ENCODE results near the gene GABBR1.
A peak's percentile ranks its signal among the peaks of the same experiment; 100 is the strongest.

The GABBR1 gene

DNA sequence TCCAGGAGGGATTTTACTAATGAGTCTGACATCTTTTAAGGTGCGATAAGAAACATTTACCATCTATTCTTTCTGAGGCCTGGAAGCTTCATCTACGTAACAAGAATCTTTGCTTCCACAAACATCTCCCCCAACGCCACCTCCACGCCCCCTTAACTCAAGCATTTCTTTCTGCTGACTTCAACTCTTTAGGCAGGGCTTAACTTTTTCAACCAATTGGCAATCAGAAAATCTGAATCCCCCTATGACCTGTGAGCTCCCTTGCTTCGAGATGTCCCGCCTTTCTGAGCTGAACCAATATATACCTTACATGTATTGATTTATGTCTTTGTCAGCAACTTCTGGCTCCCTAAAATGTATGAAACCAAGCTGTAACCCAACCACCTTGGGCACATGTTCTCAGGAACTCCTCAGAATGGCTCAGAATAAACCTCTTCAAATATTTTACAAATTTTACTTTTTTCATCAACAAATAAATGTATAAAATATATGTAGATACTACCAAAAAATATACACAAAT lies 36.5 kb downstream of the GABBR1 start:
- Histone ChIP-seq H3K4me1 (peaks cover 5% of the 10 kb centered on the region; the same call in 1 of the 2 replicates), H3K27me3 (ENCODE audit: low read depth) (0 out of 2 replicates have a peak, but pooled peaks cover 2% of the 10 kb centered on the region), H3K9me3 (no peaks in the 10 kb centered on the region), H3K4me3 (no peak overlapping the region), H3K36me3 (replicated peaks) (peaks cover 5% of the 10 kb centered on the region)
- in situ Hi-C loops (cut with MboI; ENCODE audit: low sequenced_read_pairs), result no loop called here
- DNase-seq (ENCODE audit: low spot score in 2 of 2), result no peak

DNA sequence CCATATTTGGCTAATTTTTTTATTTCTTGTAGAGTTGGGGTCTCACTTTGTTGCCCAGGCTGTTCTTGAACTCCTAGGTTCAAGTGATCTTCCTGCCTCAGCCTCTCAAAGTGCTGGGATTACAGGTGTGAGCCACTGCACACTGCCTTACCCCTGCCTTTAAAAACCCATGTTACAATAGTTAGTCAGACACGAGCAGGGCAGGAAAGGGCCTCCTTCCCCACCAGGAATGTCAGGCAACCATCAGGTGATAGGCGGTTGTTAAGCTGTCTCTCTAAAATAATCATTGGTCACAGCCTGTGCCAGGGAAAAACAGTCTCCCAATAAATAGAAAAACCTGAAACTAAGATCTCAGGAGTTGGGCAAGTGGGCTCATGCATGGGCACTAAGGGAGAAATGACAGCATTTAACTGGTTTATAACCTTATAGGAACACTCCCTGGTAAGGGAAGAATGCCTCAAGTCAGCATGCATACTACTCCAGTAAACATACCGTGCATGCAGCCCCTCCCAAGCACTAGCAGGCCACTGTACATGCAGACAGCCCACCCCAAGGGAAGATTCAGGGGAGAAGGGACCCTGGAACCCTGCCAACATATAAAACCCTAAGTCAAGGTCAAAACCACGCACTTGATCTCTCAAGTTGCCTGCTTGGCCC lies 39.7 kb downstream of the GABBR1 start:
- Histone ChIP-seq H3K36me3 (replicated peaks) (no peaks in the 10 kb centered on the region), H3K27me3 (ENCODE audit: low read depth) (0 out of 2 replicates have a peak, but pooled peaks cover 2% of the 10 kb centered on the region), H3K9me3 (no peaks in the 10 kb centered on the region), H3K4me3 (no peak overlapping the region), H3K4me1 (peaks cover 5% of the 10 kb centered on the region; the same call in 1 of the 2 replicates)
- peak in 1 of 2 experiments; percentile 18 for DNase-seq (ENCODE audit: low spot score in 2 of 2)
- in situ Hi-C loops (cut with MboI; ENCODE audit: low sequenced_read_pairs), result no loop called here

DNA sequence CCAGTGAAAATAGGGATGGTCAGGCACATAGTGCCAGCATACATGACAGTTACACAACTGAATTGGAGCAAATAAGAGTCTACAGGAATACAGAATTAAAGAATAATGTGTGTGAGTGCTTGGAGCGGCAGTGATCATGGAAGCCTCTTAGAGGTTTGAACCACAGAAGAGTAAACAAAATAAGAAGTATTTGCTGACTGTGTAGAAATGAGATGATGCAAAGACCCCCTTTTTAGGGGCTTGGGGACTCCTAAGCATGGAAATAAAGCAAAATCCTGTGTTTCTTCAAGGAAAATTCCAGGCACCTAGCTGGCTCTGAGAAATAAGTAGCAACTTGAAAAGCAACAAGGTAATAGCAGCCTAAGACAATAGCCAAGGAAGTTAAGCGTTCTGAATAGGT lies 41.3 kb downstream of the GABBR1 start:
- no peaks in the 10 kb centered on the region for H3K9me3 ChIP-seq
- in situ Hi-C loops (cut with MboI; ENCODE audit: low sequenced_read_pairs), result no loop called here
- DNase-seq (ENCODE audit: low spot score in 2 of 2), result no peak
- no peak overlapping the region for H3K4me3 ChIP-seq
- H3K27me3 ChIP-seq (ENCODE audit: low read depth), result 0 out of 2 replicates have a peak, but pooled peaks cover 2% of the 10 kb centered on the region
- H3K36me3 ChIP-seq (replicated peaks), result no peaks in the 10 kb centered on the region
- peaks cover 5% of the 10 kb centered on the region; the same call in 1 of the 2 replicates for H3K4me1 ChIP-seq

DNA sequence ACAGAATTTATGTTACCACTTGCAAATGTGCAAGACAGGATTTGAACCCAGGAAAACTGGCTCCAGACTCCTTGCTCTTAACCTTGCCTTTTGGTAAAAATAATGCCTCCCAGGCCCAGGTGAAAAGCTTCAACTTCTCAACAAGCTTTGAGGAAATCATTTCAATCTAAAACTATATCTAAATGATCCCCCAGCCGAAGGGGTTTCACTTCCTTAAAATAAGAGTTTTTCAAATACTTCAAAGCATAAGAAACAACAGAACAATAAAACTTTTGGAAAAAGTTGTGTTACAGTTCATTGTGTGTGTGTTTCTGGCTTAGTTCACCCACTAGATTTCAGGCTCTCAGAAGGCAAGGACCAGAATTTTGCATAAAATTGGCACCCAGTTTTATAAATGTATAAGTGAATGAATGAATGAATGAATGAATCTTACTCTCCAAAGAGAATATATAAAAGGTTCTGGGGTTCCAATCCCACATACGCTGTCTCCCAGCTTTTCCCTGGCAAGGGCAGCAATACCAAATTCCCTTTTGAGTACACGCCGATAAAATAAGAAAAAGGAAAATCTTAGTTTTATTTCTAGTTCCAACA lies 42.7 kb downstream of the GABBR1 start:
- Histone ChIP-seq H3K27me3 (ENCODE audit: low read depth) (0 out of 2 replicates have a peak, but pooled peaks cover 2% of the 10 kb centered on the region), H3K4me3 (no peak overlapping the region), H3K9me3 (no peaks in the 10 kb centered on the region), H3K36me3 (replicated peaks) (no peaks in the 10 kb centered on the region), H3K4me1 (0 out of 2 replicates have a peak, but pooled peaks cover 4% of the 10 kb centered on the region)
- DNase-seq (ENCODE audit: low spot score in 2 of 2), result no peak
- in situ Hi-C loops (cut with MboI; ENCODE audit: low sequenced_read_pairs), result no loop called here

DNA sequence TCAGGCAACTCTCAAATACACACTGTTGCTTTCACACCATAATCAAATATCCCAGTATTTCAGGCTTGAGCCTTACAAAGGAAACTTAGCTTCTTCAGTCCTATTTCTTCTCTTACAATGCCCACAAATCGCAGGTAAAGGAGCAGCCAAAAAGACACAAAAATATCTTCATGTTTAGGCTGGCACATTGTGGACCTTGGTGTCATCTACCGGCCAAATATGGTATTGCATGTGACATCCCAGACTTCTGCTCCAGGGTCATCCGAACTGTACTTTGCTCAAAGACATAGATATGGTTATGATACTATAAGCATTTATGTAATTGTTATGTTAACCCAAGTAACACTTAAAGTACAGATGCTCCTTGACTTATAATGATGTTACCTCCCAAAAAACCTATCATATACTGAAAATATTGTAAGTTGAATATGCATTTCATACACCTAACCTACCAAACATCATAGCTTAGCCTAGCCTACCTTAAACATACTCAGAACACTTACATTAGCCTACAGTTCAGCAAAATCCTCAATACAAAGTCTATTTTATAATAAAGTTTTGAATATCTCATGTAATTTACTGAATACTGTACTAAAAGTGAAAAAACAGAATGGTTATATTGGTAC lies 43.4 kb downstream of the GABBR1 start:
- in situ Hi-C loops (cut with MboI; ENCODE audit: low sequenced_read_pairs), result no loop called here
- peak; percentile 21 to 65 for DNase-seq (ENCODE audit: low spot score in 2 of 2)
- Histone ChIP-seq H3K4me1 (0 out of 2 replicates have a peak, but pooled peaks cover 4% of the 10 kb centered on the region), H3K36me3 (replicated peaks) (no peaks in the 10 kb centered on the region), H3K27me3 (ENCODE audit: low read depth) (0 out of 2 replicates have a peak, but pooled peaks cover 2% of the 10 kb centered on the region), H3K4me3 (no peak overlapping the region), H3K9me3 (no peaks in the 10 kb centered on the region)

DNA sequence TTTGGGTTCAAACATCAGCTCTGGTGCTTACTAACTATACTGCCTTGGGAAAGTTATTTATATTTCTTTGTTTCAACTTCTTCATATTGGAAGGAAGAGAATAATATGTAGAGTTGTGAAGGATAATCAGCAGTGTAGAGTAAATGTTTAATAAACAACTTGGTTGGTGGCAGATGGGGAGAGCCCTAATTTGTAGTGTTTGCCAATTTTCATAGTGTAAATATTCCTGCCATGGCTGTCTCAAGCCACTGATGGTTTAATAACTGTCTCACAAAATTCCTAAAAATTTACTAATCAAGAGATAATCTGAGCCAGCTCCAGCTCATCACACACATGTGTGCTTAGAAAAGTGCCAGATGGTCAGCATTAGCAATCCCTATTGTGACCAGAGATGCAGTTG lies 48.2 kb downstream of the GABBR1 start, which contains the start of gene OR2H2:
OR2H2 (plus strand) TSS at position 301 of the 400 bp plus-strand sequence. CDS start 2,824 bp downstream, outside the sequence.
- in situ Hi-C loops (cut with MboI; ENCODE audit: low sequenced_read_pairs), result no loop called here
- H3K9me3 ChIP-seq, result no peaks in the 10 kb centered on the region

DNA sequence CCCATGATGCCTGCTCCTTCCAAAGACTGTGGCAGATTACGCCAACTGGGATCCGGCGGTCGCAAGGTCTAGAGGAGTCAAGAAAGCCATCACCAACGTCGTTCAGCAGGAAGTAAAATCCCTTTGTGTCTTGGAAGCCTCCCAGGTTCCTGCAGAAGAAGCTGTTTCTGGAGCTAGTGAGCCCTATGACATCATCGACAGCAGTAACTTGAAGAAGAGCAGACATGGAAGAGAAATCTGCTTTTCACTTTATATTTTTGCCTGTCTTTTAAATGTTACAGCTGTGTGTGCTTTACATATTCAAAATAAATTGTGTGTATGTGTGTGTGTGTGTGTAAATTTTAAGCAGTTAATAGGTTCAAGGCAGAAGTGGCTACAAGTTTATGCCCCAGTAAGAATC lies 55.4 kb downstream of the GABBR1 start:
- in situ Hi-C loops (cut with MboI; ENCODE audit: low sequenced_read_pairs), result no loop called here
- Histone ChIP-seq H3K27me3 (ENCODE audit: low read depth) (peaks cover 3% of the 10 kb centered on the region), H3K4me1 (no peaks in the 10 kb centered on the region), H3K4me3 (no peak overlapping the region), H3K36me3 (replicated peaks) (no peaks in the 10 kb centered on the region), H3K9me3 (no peaks in the 10 kb centered on the region)
- DNase-seq (ENCODE audit: low spot score in 2 of 2), result no peak

More for the DNA sequence above, 48.2 kb downstream of the GABBR1 start, which contains the start of gene OR2H2:
- no peak for DNase-seq (ENCODE audit: low spot score in 2 of 2)
- Histone ChIP-seq H3K4me1 (0 out of 2 replicates have a peak, but pooled peaks cover 4% of the 10 kb centered on the region), H3K27me3 (ENCODE audit: low read depth) (no peaks in the 10 kb centered on the region; the same call in 1 of the 2 replicates), H3K36me3 (replicated peaks) (no peaks in the 10 kb centered on the region), H3K4me3 (no peak within 1 kb of the TSS)

DNA sequence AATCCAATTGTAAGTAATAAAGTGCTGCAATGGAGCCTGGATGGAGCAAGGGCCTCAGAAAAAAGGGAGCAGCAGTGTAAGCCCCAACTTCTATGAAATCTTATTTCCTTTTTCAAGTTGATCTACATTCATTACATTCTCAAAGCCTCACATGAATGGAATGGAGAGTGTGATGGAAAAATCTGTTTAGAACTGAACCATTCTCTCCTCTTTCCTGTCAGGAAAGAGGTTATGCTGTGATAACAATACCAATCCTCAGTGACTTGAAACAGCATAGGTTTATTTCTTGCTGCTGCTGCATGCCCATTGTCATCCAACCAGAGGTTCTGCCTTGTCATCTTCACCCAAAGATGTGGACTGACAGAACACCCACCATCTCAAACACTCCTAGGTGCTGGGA lies 56.9 kb downstream of the GABBR1 start:
- DNase-seq (ENCODE audit: low spot score in 2 of 2), result no peak
- Histone ChIP-seq H3K36me3 (replicated peaks) (no peaks in the 10 kb centered on the region), H3K4me1 (no peaks in the 10 kb centered on the region), H3K9me3 (no peaks in the 10 kb centered on the region), H3K4me3 (no peak overlapping the region), H3K27me3 (ENCODE audit: low read depth) (peaks cover 8% of the 10 kb centered on the region)
- in situ Hi-C loops (cut with MboI; ENCODE audit: low sequenced_read_pairs), result no loop called here

DNA sequence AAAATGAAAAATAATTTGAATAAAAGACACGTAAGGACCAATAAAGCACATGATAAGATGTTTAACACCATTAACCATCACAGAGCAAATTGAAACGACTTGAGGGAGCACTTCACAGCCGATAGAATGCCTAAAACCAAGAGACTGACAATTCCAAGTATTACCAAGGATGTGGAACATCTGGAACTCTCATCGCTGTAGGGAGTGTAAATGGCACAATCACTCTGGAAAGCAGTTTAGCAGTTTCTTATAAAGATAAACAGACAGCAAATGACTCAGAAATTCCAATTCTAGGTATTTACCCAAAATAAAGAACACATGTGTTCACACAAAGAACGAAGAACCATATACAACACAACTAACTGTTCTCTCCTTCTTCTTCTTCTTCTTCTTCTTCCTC lies 65.0 kb downstream of the GABBR1 start:
- H3K4me3 ChIP-seq, result no peak overlapping the region
- peaks cover 17% of the 10 kb centered on the region for H3K27me3 ChIP-seq (ENCODE audit: low read depth)
- no peaks in the 10 kb centered on the region for H3K36me3 ChIP-seq (replicated peaks)
- no peaks in the 10 kb centered on the region for H3K4me1 ChIP-seq
- in situ Hi-C loops (cut with MboI; ENCODE audit: low sequenced_read_pairs), result no loop called here
- H3K9me3 ChIP-seq, result no peaks in the 10 kb centered on the region
- no peak for DNase-seq (ENCODE audit: low spot score in 2 of 2)

DNA sequence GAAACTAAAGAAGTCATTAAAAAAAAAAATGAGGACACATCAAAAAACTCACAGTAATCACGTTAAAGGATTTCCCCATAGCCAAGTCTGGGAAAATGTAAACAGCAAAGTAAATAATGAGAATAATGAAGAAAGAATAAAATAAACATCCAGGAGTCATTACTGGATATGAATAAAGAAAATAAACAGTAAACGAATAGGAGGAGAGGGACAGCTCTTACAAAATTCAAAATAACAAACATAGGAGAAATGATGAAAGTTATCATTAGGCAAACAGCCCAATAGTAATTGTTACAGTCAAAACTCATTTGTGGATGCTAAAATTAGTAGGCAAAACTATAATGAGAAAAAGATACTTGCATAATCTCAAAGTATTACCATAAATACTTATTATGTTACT lies 65.4 kb downstream of the GABBR1 start:
- no peaks in the 10 kb centered on the region for H3K9me3 ChIP-seq
- no peak for DNase-seq (ENCODE audit: low spot score in 2 of 2)
- H3K36me3 ChIP-seq (replicated peaks), result no peaks in the 10 kb centered on the region
- in situ Hi-C loops (cut with MboI; ENCODE audit: low sequenced_read_pairs), result no loop called here
- H3K4me3 ChIP-seq, result no peak overlapping the region
- H3K4me1 ChIP-seq, result no peaks in the 10 kb centered on the region
- H3K27me3 ChIP-seq (ENCODE audit: low read depth), result peaks cover 15% of the 10 kb centered on the region

DNA sequence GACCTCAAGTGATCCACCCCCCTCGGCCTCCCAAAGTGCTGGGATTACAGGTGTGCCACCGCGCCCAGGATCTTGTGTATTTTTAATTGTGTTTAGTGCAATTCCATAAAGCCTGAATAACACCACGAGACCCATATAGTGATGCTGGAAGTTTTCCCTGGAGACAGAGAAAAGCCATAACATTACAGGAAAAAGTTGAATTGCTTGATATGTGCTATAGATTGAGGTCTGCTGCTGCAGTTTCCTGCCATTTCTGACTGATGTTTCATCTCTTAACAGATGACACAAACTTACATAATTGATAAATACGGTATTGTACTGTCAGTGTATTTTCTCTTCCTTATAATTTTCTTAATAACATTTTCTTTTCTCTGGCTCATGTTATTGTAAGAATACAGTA lies 66.1 kb downstream of the GABBR1 start:
- Histone ChIP-seq H3K27me3 (ENCODE audit: low read depth) (peaks cover 15% of the 10 kb centered on the region), H3K36me3 (replicated peaks) (no peaks in the 10 kb centered on the region), H3K4me1 (no peaks in the 10 kb centered on the region), H3K4me3 (no peak overlapping the region), H3K9me3 (no peaks in the 10 kb centered on the region)
- no peak for DNase-seq (ENCODE audit: low spot score in 2 of 2)
- in situ Hi-C loops (cut with MboI; ENCODE audit: low sequenced_read_pairs), result no loop called here

DNA sequence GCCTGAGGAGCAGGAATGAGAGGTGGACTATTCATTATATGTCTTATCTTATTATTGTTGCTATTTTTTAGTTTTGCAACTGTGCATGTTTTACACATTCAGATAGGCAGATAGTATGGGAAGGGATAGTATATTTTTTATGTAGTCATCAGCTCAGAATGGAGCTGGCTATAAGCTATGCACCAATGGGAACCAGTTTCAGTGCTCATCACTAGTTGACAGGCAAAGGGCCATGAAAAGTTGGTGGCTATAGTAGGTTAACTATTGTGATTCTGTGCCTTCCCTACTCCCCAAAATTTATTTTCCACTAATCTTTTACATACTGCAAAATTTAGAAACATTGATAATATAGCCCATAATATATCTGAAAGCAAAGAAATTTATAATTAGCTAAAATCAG lies 68.1 kb downstream of the GABBR1 start:
- H3K27me3 ChIP-seq (ENCODE audit: low read depth), result peaks cover 15% of the 10 kb centered on the region
- H3K9me3 ChIP-seq, result no peaks in the 10 kb centered on the region
- H3K36me3 ChIP-seq (replicated peaks), result no peaks in the 10 kb centered on the region
- H3K4me3 ChIP-seq, result no peak overlapping the region
- H3K4me1 ChIP-seq, result no peaks in the 10 kb centered on the region
- DNase-seq (ENCODE audit: low spot score in 2 of 2), result no peak
- in situ Hi-C loops (cut with MboI; ENCODE audit: low sequenced_read_pairs), result no loop called here

DNA sequence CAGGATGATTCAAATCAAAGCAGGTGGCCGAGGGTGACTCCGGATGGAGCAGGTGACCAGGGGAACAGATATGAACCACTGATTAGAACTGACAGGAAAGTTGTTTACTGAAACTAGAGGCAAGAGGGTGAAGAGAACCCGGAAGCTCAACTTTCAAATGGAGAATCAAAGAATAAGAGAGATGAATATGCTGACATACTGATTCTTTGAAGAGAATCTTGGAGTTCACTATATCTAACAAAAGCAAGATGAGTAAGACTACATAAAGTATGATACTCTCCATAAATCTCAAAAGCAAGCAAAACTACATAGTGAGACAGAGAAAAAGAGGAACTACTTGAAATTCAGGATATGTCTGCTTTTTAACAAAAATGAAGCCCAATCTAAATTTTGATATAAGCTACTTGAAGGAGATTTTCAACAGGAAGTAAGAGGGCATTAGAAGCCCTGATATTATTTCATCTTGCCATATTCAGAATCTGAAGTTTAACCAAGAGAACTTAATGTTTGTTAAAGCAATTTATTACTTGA lies 69.5 kb downstream of the GABBR1 start:
- no peak overlapping the region for H3K4me3 ChIP-seq
- H3K27me3 ChIP-seq (ENCODE audit: low read depth), result peaks cover 19% of the 10 kb centered on the region
- no peaks in the 10 kb centered on the region for H3K36me3 ChIP-seq (replicated peaks)
- no peaks in the 10 kb centered on the region for H3K9me3 ChIP-seq
- in situ Hi-C loops (cut with MboI; ENCODE audit: low sequenced_read_pairs), result no loop called here
- no peaks in the 10 kb centered on the region for H3K4me1 ChIP-seq
- DNase-seq (ENCODE audit: low spot score in 2 of 2), result no peak
